Cardiac septum (tissue), 1 donor: ENCODE results near the gene LIMS1. TPM values are rescaled to one million over a fixed set of nuclear protein-coding genes. Genes with fewer than 3 reads are reported as not detected.
"Not testable (repeated sequence)": the region's sequence is repeated elsewhere in the genome, so short reads cannot be mapped to it uniquely, and the experiment has no call there.

ENCODE experiments used
- DNase-seq: peaks from one replicate; pipeline ENCODE4 v3.0.0-alpha.2; 2020; ENCODE audit warnings: low spot score
- intact Hi-C: fragments of 100-400 bp; cut with DNase I; formaldehyde crosslinking; loops from one replicate; pipeline ENCODE4 v1.14.0; 2022
- total RNA-seq: library from RNA; stranded (reverse); fragmentation: NEBNext Ultra II Directional; extraction: Animal tissue kit (Norgen Biotek cat#: 25700); gene quantifications from one replicate; pipeline ENCODE4 v1.2.1, GENCODE V29; 2021
- donor health status: DM: no; HTN: no; CAD: no.

LIMS1 gene
- total RNA-seq, 1 donor from 2014 or later = 121 TPM

DNA sequence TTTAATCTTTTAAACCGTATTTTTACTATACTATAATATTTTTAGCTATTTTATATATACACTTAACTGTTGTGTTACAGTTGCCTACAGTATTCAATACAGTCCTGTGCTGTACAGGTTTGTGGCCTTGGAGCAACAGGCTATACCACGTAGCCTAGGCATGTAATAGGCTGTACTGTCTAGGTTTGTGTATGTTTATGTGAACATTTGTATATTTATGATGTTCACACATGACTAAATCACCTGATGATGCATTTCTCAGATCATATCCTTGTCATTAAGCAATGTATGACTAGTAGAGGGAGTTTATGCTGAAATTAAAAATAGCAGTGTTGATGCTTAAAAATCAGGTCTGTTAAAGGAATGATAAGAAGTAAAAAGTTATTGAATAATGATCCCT, 92.7 kb downstream of the LIMS1 start:
- no peak for DNase-seq
- intact Hi-C loops = no loop called here

DNA sequence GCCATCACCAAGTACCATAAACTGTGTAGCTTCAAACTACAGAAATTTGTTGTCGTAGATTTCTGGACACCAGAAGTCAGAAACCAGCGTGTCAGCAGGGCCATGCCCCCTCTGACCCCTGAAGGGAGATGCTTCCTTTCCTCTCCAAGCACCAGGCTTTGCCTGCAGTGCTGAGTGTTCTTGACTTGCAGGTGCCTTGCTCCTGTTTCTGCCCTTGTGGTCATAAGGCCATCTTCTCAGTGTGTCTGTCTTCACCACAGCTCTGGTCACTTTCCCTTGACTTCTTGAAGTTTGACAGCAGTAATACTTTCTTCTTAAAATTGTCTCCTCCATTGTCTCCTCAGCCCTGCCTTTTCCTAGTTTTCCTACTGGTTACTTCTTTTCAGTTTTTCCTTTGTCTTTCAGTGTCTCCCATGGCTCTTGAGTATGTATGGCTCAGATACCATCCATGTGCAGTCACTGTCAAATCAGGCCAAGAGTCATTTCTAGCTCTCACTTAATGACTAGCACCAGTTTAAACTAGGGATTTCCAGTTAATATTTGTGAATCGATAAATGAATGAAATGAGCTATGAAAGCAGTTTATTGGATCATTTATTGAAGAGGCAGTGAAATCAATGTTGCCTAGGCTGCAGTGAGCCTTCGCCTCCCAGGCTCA, 93.8 kb downstream of the LIMS1 start:
- no peak for DNase-seq
- intact Hi-C loops = no loop called here

DNA sequence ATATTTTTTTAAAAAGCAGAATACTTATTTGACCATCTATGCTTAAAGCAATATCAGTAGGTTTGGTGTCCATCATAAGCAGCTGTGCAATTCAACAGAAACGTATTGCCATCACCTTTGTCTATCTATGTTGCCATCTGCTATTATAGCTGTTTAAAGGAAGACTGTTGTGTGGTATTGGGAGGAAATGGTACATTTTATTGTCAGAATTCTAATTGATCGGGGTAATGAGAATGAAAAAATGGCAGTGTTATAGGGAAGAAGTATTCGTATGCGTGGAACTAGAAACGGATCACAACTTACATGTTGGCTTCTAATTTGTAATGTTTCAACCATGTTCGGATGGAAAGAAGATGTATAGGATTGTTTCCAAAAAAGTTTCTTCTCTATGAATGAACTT, 94.7 kb downstream of the LIMS1 start:
- no peak for DNase-seq
- intact Hi-C loops = no loop called here

DNA sequence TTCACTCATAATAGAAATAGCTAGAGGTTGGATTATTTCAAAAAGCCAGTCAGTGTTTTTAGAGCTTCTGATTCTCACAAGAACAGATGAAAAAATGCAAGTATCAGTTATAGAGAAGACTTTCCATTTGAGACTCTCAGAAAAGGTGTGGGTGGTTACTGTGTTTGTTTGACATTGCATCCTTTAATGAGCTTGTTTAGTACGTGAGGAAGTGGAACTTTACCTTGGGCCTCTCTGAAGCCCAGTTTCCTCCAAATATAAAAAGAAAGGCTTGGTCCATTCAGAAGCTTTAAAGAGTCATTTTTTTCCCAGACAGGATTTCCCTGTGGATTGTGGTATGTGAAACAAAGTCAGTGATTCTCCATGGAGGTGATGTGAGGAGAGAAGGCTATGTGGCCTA, 95.1 kb downstream of the LIMS1 start:
- no peak for DNase-seq
- intact Hi-C loops = no loop called here

DNA sequence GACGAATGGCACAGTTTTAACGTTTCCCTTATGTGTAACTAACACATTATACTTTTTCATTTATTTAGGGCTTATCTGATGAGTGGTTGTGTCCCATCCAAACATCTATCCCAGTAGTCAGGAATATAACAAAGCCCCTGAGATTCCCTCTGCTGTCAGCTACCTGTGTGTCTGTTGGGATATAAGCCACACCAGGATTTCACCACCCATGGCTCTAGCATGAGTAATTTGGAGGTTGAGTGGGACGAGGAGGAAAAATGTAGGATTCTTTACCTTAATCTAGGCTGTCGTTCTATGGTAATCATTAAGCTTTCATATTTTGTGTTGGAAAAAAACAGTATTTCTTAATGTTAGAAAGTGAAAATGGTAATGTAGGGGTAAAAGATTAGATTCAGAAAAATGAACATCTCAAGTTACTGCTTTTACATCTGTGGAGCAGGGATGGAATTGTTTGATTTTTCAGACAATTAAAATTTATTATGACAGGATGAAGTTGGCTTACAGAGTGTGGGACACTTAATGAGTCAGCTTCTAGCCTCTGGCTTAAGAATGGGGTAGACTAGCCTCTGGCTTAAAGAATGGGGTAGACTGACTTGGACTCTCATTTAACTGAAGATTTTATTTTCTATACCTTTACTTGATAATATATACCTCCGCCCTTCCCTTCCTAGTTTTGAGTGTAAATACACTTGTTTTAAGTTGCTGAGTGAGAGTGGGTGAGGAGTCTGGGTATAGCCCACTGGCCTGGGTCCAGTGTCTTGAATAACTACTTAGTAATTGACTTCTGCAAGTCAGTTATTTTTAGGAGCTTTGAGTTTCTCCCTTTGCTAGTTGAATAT, 96.5 kb downstream of the LIMS1 start:
- no peak for DNase-seq
- intact Hi-C loops = no loop called here

DNA sequence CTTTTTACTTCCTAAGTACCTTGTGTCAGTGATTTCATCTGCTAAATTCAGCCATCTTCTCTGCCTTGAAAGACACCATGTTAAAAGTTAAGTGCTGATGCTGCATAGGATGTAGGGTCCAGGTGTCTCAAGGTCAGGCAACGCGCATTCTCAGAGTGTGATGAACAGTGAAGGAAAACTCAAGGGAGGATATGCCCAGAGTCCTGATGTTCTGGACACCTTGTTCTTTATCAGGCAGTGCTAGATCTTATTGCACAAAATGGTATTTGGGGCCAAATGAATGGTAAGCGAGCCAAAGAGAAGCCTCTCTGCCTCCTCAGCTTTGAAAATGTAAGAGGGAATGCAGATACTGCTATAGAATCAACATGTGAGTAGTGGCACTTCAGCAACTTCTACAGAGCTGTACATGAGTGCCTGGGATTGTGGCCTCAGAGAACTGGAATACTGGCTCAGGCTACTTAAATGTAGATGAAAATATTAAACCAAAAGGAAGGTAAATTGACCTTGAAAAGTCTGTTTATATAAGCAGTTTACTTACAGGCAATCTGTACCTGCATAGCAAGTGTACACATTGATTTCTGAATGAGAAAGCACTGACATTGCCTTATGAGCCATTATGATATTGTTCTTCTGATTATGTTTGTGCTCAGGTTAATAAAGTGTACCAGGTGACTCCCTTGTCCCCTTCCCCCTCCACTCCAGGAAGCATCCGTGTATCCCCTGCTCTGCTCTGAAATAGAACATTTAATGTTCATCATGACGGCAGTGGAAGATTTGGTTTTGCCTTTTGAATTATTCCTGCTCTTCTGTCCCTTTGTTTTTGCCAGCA, 98.3 kb downstream of the LIMS1 start:
- intact Hi-C loops = no loop called here
- no peak for DNase-seq

DNA sequence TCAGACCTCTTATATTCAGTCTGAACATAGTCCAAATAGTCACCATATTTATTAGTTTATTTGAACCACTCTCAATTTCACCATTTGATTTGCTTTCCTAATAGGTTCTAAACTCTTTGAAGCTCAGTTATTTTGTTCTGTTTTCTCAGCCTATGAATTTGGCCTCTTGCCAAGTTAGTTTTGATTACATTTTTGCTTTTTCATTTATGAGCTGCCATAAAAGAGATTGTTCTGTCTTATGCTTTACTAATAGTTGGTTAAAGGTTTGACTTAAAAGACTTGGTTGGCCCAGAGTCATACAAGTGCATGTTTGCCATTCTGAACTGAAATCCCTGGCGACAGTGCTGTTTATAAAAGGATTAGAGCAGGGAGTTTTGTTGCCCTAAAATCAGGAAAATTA, 99.1 kb downstream of the LIMS1 start:
- no peak for DNase-seq
- intact Hi-C loops = no loop called here

DNA sequence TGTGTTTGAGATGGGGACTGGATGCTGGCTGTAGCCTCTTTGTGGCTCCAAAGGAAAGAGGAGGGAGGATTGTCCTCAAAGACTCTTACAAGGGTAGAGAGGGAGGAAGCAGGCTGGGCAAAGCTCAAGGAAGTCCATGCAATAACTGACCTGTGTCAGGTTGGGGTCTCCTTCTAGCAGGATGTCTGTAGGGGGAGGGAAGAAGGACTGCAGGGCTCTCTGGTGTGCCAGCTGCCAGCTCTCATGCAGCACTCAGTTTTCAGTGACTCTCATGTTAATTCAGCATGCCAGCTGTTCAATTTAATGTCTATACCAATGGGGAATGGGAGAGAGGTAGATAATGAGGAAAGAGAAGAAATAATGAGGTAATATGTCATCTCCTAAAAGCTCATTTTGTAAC, 99.7 kb downstream of the LIMS1 start:
- intact Hi-C loops = no loop called here
- DNase-seq = no peak

DNA sequence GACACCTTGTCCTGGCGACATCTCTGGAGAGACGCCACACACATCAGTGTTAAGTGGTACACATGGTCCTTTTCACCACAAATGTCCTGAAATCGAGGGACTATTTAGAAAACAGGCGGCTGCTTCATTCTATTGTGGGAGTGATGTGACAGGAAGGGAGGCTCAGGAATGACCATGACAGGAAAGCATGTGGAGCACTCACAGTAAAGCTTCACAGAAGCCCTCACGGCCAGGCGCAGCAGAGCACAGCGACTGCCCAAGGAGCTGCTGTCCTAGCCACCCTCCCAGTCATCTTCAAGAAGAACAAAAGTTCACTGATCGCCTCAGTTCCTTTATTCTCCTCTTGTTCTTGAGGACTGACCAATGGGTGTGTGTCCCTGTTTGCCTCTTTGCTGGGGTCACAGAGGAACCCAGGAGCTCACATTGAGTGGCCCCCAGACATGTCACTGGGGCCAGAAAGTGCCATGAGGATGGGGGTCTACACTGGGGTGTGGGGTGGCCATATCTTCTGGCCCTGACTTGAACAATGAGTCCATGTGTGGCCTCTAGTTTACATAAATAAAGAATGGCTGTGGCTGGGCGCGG, 100.4 kb downstream of the LIMS1 start:
- intact Hi-C loops = loop anchor here (5.0 kb wide), 2 partner anchors 47 to 127 kb away; no protein-coding TSS in a partner anchor
- DNase-seq = no peak

DNA sequence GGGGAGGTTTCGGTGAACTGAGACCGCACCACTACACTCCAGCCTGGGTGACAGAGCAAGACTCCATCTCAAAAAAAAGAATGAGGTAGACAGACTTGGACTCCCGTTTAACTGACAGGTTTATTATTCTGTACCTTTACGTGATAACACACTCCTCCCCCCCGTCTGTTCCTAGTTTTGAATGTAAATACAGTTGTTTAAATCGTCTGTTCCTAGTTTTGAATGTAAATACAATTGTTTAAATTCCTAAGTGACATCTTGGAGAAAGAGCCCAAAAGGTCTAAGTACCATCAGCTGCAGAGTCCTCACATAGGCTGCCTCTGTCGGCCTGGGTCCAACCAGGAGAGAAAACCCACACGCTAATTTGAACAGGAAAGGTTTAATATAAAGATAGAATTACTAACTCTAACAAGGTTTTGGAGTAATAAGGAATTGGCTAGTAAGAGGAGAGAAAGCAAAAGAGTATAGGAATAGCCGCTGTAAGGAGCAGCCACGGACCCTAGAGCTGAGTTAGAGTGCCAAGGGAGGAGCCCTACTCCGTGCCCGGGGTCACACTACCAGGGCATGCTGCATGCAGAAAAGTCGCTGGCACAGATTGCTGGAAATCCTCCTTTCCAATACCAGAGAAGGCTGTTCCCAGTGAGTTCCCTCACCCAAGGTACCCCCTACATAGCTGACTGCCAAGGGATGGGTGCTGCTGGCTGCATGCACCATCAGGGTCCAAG, 101.5 kb downstream of the LIMS1 start:
- no peak for DNase-seq
- intact Hi-C loops = loop anchor here (2.0 to 5.0 kb wide), 3 partner anchors 29 to 128 kb away; no protein-coding TSS in a partner anchor

DNA sequence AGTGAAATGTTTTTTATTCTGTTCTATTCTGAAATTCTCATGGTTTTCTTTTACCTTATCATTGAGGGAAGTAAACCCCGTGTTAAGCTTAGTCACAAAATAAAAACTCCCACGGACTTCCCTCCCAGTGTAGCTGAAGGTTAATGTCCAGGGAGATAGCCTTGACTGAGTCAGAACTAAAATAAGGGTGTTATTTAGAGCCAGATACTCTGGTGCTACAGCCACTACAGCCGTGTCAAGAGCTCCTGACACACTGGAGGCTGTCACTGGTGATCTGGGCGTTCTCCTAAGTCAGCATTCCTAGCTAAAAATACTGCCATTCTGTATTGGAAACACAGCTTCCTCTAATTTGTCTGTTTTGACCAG, 103.0 kb downstream of the LIMS1 start:
- no peak for DNase-seq
- intact Hi-C loops = loop anchor here (2.0 to 5.0 kb wide), 3 partner anchors 30 to 130 kb away; no protein-coding TSS in a partner anchor

DNA sequence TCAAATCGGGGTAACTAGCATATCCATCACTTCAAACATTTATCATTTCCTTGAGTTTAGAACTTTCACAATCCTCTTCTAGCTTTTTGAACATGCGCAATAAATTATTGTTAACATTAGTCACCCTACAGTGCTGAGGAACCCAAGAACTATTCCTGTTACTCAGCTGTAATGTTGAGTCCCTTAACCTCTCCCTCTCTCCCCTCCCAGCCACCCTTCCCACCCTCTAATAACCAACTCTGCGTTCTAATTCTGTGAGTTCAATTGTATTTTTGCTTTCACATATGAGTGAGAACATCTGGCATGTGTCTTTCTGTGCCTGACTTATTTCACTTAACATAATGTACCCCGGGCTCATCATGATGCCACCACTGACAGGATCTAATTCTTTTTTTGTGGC, 106.5 kb downstream of the LIMS1 start:
- intact Hi-C loops = no loop called here

DNA sequence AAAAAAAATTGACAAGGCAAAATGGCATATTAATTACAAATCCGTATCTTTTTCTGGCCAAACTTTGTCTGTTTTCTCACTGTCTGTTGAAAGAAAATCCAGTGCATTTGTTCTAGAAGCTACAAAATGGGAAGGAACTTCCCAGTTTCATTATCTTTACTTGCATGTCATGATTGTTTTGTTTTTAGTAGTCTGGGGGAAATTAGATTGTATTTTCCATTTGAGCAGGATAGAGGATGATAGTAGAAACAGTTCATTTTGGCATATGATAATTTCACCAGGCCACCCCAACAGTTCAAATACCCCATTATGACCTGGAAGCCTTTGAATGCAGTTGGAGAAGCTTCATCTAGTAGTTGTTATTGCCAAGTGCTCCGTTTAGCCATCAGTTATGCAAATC, 107.5 kb downstream of the LIMS1 start:
- intact Hi-C loops = no loop called here
- no peak for DNase-seq

More for the DNA sequence above, 106.5 kb downstream of the LIMS1 start:
- no peak for DNase-seq

DNA sequence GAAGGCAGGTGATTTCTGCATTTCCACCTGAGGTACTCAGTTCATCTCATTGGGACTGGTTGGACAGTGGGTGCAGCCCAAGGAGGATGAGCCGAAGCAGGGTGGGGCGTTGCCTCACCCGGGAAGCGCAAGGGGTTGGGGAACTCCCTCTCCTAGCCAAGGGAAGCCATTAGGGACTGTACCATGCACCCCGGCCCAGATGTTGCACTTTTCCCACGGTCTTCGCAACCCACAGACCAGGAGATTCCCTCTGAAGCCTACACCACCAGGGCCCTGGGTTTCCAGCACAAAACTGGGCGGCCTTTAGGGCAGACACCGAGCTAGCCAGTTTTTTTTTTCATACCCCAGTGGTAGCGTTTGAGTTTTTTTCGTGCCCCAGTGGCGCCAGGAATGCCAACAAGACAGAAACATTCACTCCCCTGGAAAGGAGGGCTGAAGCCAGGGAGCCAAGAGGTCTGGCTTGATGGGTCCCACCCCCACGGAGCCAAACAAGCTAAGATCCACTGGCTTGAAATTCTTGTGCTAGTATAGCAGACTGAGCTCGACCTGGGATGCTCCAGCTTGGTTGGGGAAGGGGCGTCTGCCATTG, 109.1 kb downstream of the LIMS1 start:
- intact Hi-C loops = no loop called here
- no peak for DNase-seq

DNA sequence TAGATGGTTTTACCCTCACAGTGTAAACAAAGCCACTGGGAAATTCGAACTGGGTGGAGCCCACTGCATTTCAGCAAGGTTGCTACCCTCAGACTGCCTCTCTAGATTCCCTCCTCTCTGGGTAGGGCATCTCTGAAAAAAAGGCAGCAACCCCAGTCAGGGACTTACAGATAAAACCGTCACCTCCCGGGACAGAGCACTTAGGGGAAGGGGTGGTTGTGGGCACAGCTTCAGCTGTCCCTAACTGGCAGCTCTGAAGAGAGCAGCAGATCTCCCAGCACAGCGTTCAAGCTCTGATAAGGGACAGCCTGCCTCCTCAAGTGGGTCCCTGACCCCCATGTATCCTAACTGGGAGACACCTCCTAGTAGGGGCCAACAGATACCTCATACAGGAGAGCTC, 109.6 kb downstream of the LIMS1 start:
- DNase-seq, intact Hi-C loops: not testable (repeated sequence)

DNA sequence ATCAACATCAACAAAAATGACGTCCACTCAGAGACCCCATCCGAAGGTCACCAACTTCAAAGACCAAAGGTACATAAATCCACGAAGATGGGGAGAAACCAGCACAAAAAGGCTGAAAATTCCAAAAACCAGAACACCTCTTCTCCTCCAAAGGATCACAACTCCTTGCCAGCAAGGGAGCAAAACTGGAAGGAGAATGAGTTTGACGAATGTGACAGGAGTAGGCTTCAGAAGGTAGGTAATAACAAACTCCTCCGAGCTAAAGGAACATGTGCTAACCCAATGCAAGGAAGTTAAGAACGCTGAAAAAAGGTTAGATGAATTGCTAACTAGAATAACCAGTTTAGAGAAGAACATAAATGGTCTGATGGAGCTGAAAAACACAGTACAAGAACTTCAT, 110.2 kb downstream of the LIMS1 start:
- DNase-seq, intact Hi-C loops: not testable (repeated sequence)

DNA sequence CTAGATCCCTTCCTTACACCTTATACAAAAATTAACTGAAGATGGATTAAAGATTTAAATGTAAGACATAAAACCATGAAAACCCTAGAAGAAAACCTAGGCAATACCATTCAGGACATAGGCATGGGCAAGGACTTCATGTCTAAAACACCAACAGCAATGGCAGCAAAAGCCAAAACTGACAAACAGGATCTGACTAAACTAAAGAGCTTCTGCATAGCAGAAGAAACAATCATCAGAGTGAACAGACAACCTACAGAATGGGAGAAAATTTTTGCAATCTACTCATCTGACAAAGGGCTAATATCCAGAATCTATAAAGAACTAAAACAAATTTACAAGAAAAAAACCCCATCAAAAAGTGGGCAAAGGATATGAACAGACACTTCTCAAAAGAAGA, 114.5 kb downstream of the LIMS1 start:
- intact Hi-C loops, DNase-seq: not testable (repeated sequence)

DNA sequence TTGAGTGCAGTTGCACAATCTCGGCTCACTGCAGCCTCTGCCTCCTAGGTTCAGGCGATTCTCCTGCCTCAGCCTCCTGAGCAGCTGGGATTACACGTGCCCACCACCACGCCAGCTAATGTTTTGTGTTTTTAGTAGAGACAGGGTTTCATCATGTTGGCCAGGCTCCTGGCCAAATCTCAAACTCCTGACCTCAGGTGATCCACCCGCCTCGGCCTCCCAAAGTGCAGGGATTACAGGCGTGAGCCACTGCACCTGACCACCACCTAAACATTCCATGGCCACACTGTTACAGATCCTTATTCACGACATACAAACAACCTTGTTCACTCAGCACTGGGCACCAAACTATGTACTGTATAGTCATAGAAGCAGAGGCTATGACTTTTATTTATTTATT, 116.2 kb downstream of the LIMS1 start:
- intact Hi-C loops, DNase-seq: not testable (repeated sequence)

DNA sequence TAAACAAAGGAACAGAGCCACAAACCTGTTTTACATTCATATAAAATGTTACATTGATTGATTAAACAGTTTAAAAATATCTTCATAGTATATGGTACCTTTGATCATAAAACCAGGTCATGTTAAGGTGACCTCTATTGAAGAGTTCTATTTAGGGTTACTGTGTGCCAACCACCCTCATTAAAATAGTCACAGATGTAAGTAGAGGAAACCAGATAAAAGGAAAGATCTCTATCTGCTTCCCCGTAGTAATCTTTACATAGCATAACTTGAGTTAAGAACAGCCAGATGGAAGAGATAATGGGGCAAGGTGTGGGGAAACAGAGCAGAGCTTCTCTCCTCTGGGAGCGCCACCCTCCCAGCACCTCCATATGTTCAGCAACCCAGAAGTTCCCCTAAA, 117.2 kb downstream of the LIMS1 start:
- DNase-seq, intact Hi-C loops: not testable (repeated sequence)
